Panc1 (cell line): ENCODE results near the gene BABAM2. TPM values are rescaled to one million over a fixed set of nuclear protein-coding genes. Genes with fewer than 3 reads are reported as not detected.
A peak's percentile ranks its signal among the peaks of the same experiment; 100 is the strongest.

Source experiments
- ATAC-seq: fragments of 200-7000 bp; cut with Tn5 transposase; 2 replicates; pipeline ENCODE4 v1.9.1; 2020; ENCODE audit warnings: mild to moderate bottlenecking, moderate library complexity
- BruUV-seq: library from RNA; stranded (reverse); fragments of 400-500 nt; replicated peaks from 2 replicates; lab custom pipeline; 2021; lab: Mats Ljungman, UMichigan
- CTCF ChIA-PET: fragments of 300-600 bp; sonication (Branson Sonifier 250); formaldehyde crosslinking; loops from one replicate; lab custom pipeline; 2022; ENCODE audit warnings: antibody characterized with exemption; lab: Charles Lee
- POLR2A ChIA-PET: fragments of 300-600 bp; sonication (Branson Sonifier 250); formaldehyde crosslinking; loops from one replicate; lab custom pipeline; 2022; ENCODE audit warnings: antibody characterized with exemption; lab: Charles Lee
- DNase-seq: peaks from one replicate; pipeline ENCODE4 v3.0.0-alpha.2; 2010; ENCODE audit warnings: low read depth, low spot score
- H3K27ac ChIP-seq: 2 replicates; pipeline ENCODE4 v1.5.1; 2011; ENCODE audit warnings: mild to moderate bottlenecking, low read length, inconsistent platforms
- H3K27me3 ChIP-seq: fragments of 200-500 bp; sonication (Bioruptor generic); 2 replicates; pipeline ENCODE4 v1.6.0; 2014; ENCODE audit warnings: low read length, inconsistent platforms; ENCODE audit not compliant: control insufficient read depth, insufficient read depth
- H3K36me3 ChIP-seq: fragments of 200-500 bp; sonication (Bioruptor generic); 2 replicates; pipeline ENCODE4 v1.5.1; 2014; ENCODE audit warnings: inconsistent platforms, mild to moderate bottlenecking, low read length, moderate library complexity; ENCODE audit not compliant: control insufficient read depth, insufficient read depth
- H3K4me1 ChIP-seq: 2 replicates; pipeline ENCODE4 v1.5.1; 2011; ENCODE audit warnings: inconsistent platforms, mild to moderate bottlenecking, low read length, moderate library complexity; ENCODE audit not compliant: control insufficient read depth, insufficient read depth
- H3K4me3 ChIP-seq, 2 experiments: 2 replicates each; pipeline ENCODE4 v1.5.1; 2011 to 2012; ENCODE audit warnings: low read depth in 2 of 2, low read length in 2 of 2, mild to moderate bottlenecking in 2 of 2, inconsistent platforms in 1 of 2, moderate library complexity in 1 of 2
- H3K9me3 ChIP-seq: fragments of 200-500 bp; sonication (Bioruptor generic); 2 replicates; pipeline ENCODE4 v1.5.1; 2014; ENCODE audit warnings: low read depth, mild to moderate bottlenecking, inconsistent platforms, low read length, moderate library complexity; ENCODE audit not compliant: control insufficient read depth, insufficient read depth
- CTCF ChIP-seq: fragments of 450-650 bp; IDR thresholded peaks from 2 replicates; pipeline ENCODE4 v1.5.1; 2017; ENCODE audit warnings: mild to moderate bottlenecking
- POLR2AphosphoS5 ChIP-seq: IDR thresholded peaks from 2 replicates; pipeline ENCODE4 v1.6.1; 2012; ENCODE audit warnings: mild to moderate bottlenecking, low read depth, low read length, moderate library complexity
- REST ChIP-seq, 2 experiments: IDR thresholded peaks; 2 replicates each; pipeline ENCODE4 v1.6.1; 2011 to 2012; ENCODE audit warnings: low read depth in 2 of 2, control low read depth in 1 of 2, low read length in 1 of 2, mild to moderate bottlenecking in 1 of 2, moderate library complexity in 1 of 2; ENCODE audit not compliant: insufficient read depth in 1 of 2
- SIN3A ChIP-seq: IDR thresholded peaks from 2 replicates; pipeline ENCODE4 v1.6.1; 2012; ENCODE audit warnings: low read depth, mild to moderate bottlenecking, low read length, moderate library complexity, borderline replicate concordance; ENCODE audit not compliant: insufficient read depth
- TCF7L2 ChIP-seq: IDR thresholded peaks from 2 replicates; pipeline ENCODE4 v1.6.1; 2011; ENCODE audit warnings: mild to moderate bottlenecking, low read depth, low read length, inconsistent platforms
- in situ Hi-C: cut with HindIII; loops from 2 replicates; pipeline ENCODE4 v1.10.0; 2016; ENCODE audit warnings: low sequenced_read_pairs, low pct_unique_long_range_greater_than_20kb
- intact Hi-C: fragments of 100-400 bp; cut with micrococcal nuclease; formaldehyde crosslinking; loops from one replicate; pipeline ENCODE4 v1.10.0; 2022; ENCODE audit not compliant: unreplicated experiment
- total RNA-seq: library from RNA; stranded (reverse); gene quantifications from one replicate; pipeline ENCODE4 v1.2.1, GENCODE V29; 2021; ENCODE audit not compliant: unreplicated experiment

Gene BABAM2
- total RNA-seq, 1 experiment from 2014 or later = 31.2 TPM

GRCh38 chr2:28273751-28274150, 383.2 kb downstream of the BABAM2 start:
- H3K27ac ChIP-seq = peak overlapping the region; percentile 20; the same call in 1 of the 2 replicates
- DNase-seq (no peak), ATAC-seq (no peak)
- no peaks in the 10 kb centered on the region for H3K9me3 ChIP-seq
- intact Hi-C loops = no loop called here
- TF ChIP-seq TCF7L2 (no peak), POLR2AphosphoS5 (no peak), SIN3A (no peak), REST (IDR thresholded peaks at IDR 0.05; ENCODE audit: insufficient read depth in 1 of 2, low read depth in 2 of 2, low read length in 1 of 2) (no peak), CTCF (no peak)
- H3K36me3 ChIP-seq = no peaks in the 10 kb centered on the region
- no TSS peak for BruUV-seq
- POLR2A ChIA-PET = interaction anchor here (0.6 kb wide), 1 partner anchor 301 kb away, joined by 3 read pairs; no protein-coding TSS in a partner anchor
- no peaks in the 10 kb centered on the region for H3K27me3 ChIP-seq
- no peak overlapping the region for H3K4me3 ChIP-seq
- CTCF ChIA-PET = interaction anchor here (0.6 kb wide), 1 partner anchor 140 kb away, joined by 5 read pairs; no protein-coding TSS in a partner anchor
- H3K4me1 ChIP-seq = peaks cover 58% of the 10 kb centered on the region
- in situ Hi-C loops = no loop called here

- BruUV-seq = no TSS peak
- no peaks in the 10 kb centered on the region for H3K9me3 ChIP-seq
- DNase-seq = no peak
- no peak for TF ChIP-seq SIN3A
- TF ChIP-seq POLR2AphosphoS5 = no peak; the same call in 1 of the 2 replicates
- TF ChIP-seq TCF7L2 = no peak
- TF ChIP-seq REST (IDR thresholded peaks at IDR 0.05; ENCODE audit: insufficient read depth in 1 of 2, low read depth in 2 of 2, low read length in 1 of 2) = no peak
- no peak for TF ChIP-seq CTCF
- no peak overlapping the region for H3K4me3 ChIP-seq
- ChIA-PET POLR2A (no interaction called here), CTCF (interaction anchor here (0.6 to 1.1 kb wide), 3 partner anchors 120 to 522 kb away, joined by 3 to 6 read pairs (median 3); no protein-coding TSS in a partner anchor)
- peak; percentile 80 for ATAC-seq
- no peaks in the 10 kb centered on the region for H3K36me3 ChIP-seq
- peaks cover 44% of the 10 kb centered on the region for H3K4me1 ChIP-seq
- H3K27ac ChIP-seq = peak overlapping the region; percentile 92
- H3K27me3 ChIP-seq = no peaks in the 10 kb centered on the region
- intact Hi-C loops = no loop called here
- in situ Hi-C loops = no loop called here
Measured at GRCh38 chr2:28274911-28275685, 384.6 kb downstream of the BABAM2 start.
